Iris pigment epithelial cell (primary cell): ENCODE measurements around the gene LNPEP.

ENCODE experiments used
- DNase-seq: peaks from one replicate; pipeline ENCODE4 v3.0.0-alpha.2; 2011; ENCODE audit warnings: low read depth

The LNPEP gene

DNA sequence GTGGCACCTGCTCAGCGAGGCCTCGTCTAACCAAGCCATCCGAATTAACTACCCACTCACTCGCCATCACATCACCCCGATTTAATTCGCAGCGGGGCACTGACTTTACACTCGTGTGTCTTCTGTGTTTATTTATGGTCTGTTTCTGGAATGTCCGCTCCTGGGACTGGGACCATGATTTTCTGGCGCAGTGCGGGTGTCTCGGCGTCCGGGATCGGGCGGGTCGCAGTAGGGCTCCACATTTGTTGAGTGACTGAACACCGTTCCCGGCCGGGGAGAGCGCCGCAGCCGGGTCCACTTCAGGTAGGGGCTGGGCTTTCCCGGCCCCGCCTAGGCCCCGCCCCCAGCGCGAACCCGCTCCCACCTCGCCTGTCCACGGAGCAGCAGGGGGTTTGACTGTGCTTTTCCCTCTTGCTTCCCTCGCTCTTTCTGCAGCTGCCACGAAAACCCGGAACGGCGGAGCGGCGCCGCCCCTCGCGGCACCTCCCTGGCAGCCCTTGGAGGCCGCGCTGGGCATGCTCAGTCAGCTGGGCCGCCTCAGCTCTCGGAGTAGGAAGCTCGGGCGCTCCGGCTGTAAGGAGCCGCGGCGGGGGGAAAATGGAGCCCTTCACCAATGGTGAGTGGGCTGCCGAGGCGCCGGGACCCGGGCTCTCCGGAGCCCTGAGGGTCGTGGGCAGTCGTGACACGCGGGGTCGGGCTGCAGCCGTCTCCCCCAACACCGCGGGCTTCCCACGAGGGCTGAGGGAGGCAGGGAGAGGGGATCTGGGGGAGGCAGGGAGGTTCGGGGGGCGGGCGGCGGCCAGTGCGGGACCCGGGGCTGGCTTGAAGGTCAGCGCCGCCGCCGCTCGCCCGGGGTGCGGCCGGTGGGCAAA, at the start of gene LNPEP:
TSS of gene LNPEP (plus strand) at position 522 of the 872 bp plus-strand sequence. CDS start at position 598, 76 bp downstream.
- DNase-seq, result peak; percentile 99

- DNase-seq, result peak; percentile 93
Measured at GRCh38 chr5:96893342-96893741, 42.5 kb upstream of the LNPEP start.

DNA sequence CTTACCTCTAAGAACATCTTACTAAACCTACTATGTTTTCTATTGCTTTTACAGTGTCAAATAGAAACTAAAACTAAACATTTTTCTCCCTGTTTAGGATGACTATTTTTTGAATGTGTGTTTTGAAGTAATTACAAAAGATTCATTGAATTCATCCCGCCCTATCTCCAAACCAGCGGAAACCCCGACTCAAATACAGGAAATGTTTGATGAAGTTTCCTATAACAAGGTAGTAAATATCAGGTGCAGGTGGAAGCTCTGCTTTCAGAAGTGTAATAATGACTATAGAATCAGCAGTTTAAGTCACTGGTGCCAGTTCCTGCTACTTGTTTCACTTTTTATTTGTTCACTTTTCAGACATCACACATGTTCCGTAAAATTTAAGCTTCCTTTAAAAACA, 39.6 kb upstream of the LNPEP start:
- no peak for DNase-seq

- no peak for DNase-seq
Measured at GRCh38 chr5:96896806-96897205, 39.1 kb upstream of the LNPEP start.

- no peak for DNase-seq
Measured at GRCh38 chr5:96901384-96901783, 34.5 kb upstream of the LNPEP start.

GRCh38 chr5:96901841-96902240, 34.0 kb upstream of the LNPEP start:
- no peak for DNase-seq

DNA sequence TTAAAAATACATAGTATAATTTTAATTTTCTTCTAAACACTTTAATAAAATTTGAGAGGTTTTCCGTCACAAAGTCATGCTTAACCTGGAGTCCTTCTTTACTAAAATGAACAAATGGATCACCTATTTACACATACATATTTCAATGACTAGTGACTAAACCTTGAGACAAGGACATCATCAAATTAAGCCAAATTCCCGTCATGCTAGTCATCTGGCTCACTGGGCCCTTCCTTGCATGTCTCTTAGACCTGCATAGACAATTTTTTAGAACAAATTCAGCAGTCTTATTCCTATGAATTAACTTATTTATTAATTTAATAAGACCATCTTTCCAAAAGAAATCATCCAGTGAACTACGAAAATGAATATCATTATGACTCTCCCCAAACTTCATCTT, 33.0 kb upstream of the LNPEP start:
- DNase-seq, result no peak

- DNase-seq, result peak; percentile 42
Measured at GRCh38 chr5:96903300-96903699, 32.6 kb upstream of the LNPEP start.

- peak; percentile 78 for DNase-seq
Measured at GRCh38 chr5:96904054-96904931, 31.6 kb upstream of the LNPEP start.

- no peak for DNase-seq
Measured at GRCh38 chr5:96905864-96906263, 30.0 kb upstream of the LNPEP start.

- DNase-seq, result peak; percentile 53
Measured at GRCh38 chr5:96909003-96909402, 26.9 kb upstream of the LNPEP start.

- DNase-seq, result no peak
Measured at GRCh38 chr5:96909435-96909834, 26.4 kb upstream of the LNPEP start.

GRCh38 chr5:96911139-96911538, 24.7 kb upstream of the LNPEP start:
- DNase-seq, result no peak

GRCh38 chr5:96913233-96913632, 22.6 kb upstream of the LNPEP start:
- DNase-seq, result no peak

- DNase-seq, result no peak
Measured at GRCh38 chr5:96919754-96920197, 16.1 kb upstream of the LNPEP start.

DNA sequence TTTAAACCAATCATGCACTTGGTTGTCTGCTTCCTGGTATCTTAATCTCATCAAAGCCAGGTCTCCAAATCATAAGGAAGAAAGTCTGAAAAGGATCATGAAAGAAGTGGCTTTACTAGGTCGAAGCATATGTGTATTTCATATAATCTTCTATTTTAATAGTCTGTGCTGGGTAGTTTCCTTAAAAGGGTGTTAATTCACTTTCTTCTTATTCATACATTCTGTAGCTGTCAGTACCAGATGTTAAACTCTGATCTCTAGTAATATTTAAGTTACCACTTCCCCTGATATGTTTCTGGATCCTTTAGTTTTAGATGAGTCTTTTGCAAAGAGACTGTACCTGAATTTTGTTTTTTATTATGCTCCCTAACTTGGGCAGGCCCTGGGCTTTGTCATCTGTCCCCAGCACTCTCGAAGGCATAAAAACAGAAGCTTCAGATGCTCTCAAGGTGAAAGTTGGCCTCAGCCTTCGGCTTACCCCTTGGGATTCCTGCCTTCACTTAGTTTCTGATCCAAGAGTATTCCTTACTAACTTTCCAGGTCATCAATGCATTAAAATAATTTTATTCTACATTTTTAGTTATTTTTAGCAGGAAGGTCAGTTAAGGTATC, 15.0 kb upstream of the LNPEP start:
- DNase-seq, result no peak

DNA sequence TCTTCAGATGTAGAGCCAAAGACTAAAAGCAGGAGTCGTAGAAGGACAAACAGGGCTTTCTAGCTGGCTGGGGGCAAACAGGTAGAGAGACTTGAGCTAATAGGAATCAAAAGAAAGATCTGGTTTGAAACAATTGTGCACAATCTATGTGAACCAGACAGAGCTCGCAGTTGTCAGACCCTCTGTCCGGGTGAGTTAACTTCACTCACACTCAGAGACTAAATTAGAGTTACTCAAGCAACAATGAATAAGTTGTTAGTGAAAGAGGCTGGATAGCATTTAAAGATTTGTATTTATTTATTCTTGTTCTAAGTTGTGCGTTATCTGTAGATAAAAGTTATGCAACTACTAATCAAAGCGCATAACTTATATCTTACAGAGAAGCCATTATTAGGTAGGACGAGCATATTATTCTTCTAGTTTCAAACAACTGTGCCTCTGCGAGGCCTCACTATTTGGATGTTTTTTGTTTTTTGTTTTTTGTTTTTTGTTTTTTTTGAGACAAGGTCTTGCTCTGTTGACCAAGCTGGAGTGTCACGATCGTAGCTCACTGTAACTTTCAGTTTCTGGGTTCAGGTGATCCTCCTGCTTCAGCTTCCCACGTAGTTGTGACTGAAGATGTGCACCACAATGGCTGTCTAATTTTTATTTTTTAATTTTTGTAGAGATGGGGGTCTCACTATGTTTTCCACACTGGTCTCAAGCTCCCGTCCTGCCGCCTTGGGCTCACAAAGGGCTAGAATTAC, 13.2 kb upstream of the LNPEP start:
- no peak for DNase-seq

DNA sequence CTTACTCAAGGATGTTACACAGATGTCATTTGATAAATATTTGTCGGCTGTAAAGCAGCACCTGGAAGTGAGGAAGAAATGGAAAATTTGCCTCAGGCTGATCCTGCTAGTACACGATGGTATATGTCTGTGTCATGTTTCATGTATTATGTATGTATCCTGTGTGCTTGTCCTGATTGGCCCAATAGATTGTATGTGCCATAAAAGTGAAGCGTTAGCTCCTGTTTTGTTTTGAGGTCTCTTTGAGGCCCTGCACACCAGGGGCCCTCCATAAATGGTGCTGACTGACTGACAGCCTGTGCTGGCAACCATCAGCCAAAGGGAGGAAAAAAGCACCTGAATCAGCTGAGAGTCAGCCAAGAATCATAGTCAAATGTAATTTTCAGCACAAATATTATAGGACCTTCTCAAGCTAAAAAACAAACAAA, 11.8 kb upstream of the LNPEP start:
- no peak for DNase-seq

- no peak for DNase-seq
Measured at GRCh38 chr5:96926276-96926675, 9.6 kb upstream of the LNPEP start.

DNA sequence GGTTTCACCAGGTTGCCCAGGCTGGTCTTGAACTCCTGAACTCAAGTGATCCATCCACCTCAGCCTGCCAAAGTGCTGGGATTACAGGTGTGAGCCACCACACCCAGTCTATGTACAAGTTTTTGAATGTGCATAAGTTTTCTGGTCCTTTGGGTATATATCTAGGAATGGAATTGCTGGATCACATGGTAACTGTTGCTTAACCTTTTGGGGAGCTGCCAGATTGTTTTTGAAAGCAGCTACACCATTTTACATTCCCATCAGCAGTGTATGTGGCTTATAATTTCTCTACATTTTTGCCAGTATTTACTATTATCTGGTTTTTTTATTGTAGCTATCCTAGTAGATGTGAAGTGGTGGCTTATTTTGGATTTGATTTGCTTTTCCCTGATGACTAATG, 8.9 kb upstream of the LNPEP start:
- DNase-seq, result peak; percentile 72

DNA sequence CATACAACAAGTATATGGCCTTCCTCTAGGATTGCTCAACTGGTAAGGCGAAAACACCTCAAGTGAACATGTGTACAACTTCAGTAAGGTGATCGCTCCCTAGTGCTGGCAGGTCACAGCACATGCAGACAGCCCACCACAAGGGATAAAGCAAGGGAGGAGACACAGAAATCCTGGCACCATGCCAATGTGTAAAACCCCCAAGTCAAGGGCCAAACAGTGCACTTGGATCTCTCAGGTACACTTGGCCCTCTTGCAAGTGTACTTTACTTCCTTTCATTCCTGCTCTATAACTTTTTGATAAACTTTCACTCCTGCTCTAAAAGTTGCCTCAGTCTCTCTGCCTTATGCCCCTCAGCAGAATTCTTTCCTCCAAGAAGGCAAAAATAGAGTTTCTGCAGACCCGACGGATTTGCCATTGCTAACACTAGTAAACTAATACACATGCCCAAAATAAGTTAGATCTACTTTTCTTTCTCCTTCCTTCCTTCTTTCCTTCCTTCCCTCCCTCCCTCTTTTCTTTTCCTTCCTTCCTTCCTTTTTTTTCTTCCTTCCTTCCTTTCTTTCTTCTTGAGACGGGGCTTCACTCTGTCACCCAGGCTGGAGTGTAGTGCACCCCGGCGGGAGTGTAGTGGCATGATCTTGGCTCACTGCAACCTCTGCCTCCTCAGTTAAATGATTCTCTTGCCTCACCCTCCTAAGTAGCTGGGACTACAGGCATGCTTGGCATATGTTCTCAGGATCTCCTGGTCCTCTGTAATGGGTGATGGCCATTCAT, 6.8 kb upstream of the LNPEP start:
- DNase-seq, result no peak
